Ovary (tissue), 9 donors: Measurements from ENCODE around the gene YOD1. TPM values are rescaled to one million over a fixed set of nuclear protein-coding genes. Genes with fewer than 3 reads are reported as not detected.

Experiments used
- DNase-seq, 5 donors: peaks; one replicate each; pipeline ENCODE4 v3.0.0-alpha.2; 2019 to 2020
- H3K27ac ChIP-seq, 2 donors: fragments of 200-600 bp; one replicate each; pipeline versions ENCODE4 v1.5.1 to v1.8.0; 2019 to 2022
- H3K27me3 ChIP-seq: fragments of 200-600 bp; one replicate; pipeline ENCODE4 v1.8.0; 2022
- H3K36me3 ChIP-seq: fragments of 200-600 bp; sonication (generic); one replicate; pipeline ENCODE4 v1.5.1; 2019
- H3K4me1 ChIP-seq: one replicate; pipeline ENCODE4 v1.8.1; 2013; ENCODE audit warnings: mild to moderate bottlenecking, moderate library complexity; ENCODE audit not compliant: insufficient read depth
- H3K4me3 ChIP-seq: fragments of 200-600 bp; sonication (generic); one replicate; pipeline ENCODE4 v1.5.1; 2017
- H3K9me3 ChIP-seq, 2 donors: fragments of 200-600 bp in 1 of 2; sonication (generic) in 1 of 2; one replicate each; pipeline versions ENCODE4 v1.5.1 to v1.8.1; 2013 to 2019; ENCODE audit warnings: mild to moderate bottlenecking in 1 of 2, moderate library complexity in 1 of 2
- EP300 ChIP-seq: sonication (generic); formaldehyde crosslinking; IDR thresholded peaks from one replicate; pipeline ENCODE4 v1.6.1; 2017; ENCODE audit warnings: antibody characterized with exemption
- POLR2A ChIP-seq: fragments of 450-650 bp; IDR thresholded peaks from one replicate; pipeline ENCODE4 v1.6.1; 2017; ENCODE audit warnings: antibody characterized with exemption, mild to moderate bottlenecking, moderate library complexity
- WGBS, 3 donors: extraction: QIAGEN DNeasy Blood & Tissue Kit in 1 of 3; methylation state at CpG; one replicate each; pipeline versions ENCODE4 v1.1.5 to v1.1.7; 2013 to 2017; 5-methylcytosine and 5-hydroxymethylcytosine counted together
- intact Hi-C, 4 donors: fragments of 100-400 bp; cut with DNase I; formaldehyde crosslinking; loops; one replicate each; pipeline versions ENCODE4 v1.11.0 to v1.15.1; 2022 to 2023
- polyA plus RNA-seq, 2 donors: library from polyadenylated mRNA; stranded (reverse); fragments of 200-250 nt in 1 of 2; fragments of 350-450 nt in 1 of 2; fragmentation: Illumina TruSeq in 1 of 2; extraction: RNeasy Lipid Tissue Mini Kit (QIAGEN cat#74804) in 1 of 2; gene quantifications; one replicate each; pipeline ENCODE4 v1.2.3, GENCODE V29; 2013 to 2014
- total RNA-seq, 7 donors: library from RNA; depleted of rRNA in 2 of 7; stranded (reverse); fragments of >200 nt in 2 of 7; fragmentation: NEBNext Ultra II Directional in 3 of 7; extraction: Animal tissue kit (Norgen Biotek cat#: 25700) in 3 of 7; gene quantifications; one replicate each; pipeline versions ENCODE4 v1.1.0 to v1.2.4, GENCODE V29; 2016 to 2023
- TF ChIP-seq, protein P1 (sequence below), 3 donors: fragments of 450-650 bp in 2 of 3; fragments of 200-600 bp in 1 of 3; IDR thresholded peaks; one replicate each; pipeline versions ENCODE4 v1.5.1 to v1.8.0; 2016 to 2022; ENCODE audit warnings: antibody characterized with exemption in 3 of 3, mild to moderate bottlenecking in 1 of 3
- donor health status: DM: no; HTN: no; CAD: no; lungs with moderate emphysema.
- donor health status: DM: no; HTN: no; CAD: no.
- donor health status: Bipolar disorder and iron deficiency.
- donor health status: DM: yes; HTN: yes; CAD: no.
- donor health status: DM: no; HTN: no; CAD: no.
- donor health status: DM: yes; HTN: yes; CAD: no.

The YOD1 gene
- total and polyA plus RNA-seq, 9 donors = 2.2 to 8.4 (median 6.0) TPM

DNA sequence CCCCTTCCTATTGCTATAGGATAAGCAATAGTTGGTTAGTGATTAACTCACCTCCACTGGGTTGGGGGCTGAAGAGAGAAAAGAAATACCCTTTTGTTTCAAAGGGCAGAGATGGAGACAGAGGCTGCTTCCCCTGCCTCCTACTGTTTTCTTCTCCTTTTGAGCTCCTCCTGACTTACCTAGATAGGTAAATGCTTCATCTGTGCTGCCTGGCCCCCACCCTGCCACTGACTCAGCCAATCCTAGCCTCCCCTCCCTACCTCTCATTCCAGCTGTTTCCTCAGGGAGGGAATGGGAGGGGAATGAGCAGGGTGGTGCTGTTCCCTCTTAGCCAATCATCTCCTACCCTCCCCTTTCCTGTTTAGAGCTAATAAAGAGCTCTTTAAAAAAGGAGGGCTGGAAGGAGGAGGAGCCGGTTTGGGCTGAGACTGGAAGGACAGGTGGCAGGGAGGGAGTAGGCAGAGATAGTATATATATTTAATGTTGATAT, 18.4 kb downstream of the YOD1 start, which contains the start of gene C1orf116:
TSS of gene C1orf116 (minus strand) at position 229 of the 490 bp plus-strand sequence. CDS start 5,158 bp downstream, outside the sequence.
- TF ChIP-seq EP300 (no peak), POLR2A (no peak)
- TF ChIP-seq, protein P1, sequence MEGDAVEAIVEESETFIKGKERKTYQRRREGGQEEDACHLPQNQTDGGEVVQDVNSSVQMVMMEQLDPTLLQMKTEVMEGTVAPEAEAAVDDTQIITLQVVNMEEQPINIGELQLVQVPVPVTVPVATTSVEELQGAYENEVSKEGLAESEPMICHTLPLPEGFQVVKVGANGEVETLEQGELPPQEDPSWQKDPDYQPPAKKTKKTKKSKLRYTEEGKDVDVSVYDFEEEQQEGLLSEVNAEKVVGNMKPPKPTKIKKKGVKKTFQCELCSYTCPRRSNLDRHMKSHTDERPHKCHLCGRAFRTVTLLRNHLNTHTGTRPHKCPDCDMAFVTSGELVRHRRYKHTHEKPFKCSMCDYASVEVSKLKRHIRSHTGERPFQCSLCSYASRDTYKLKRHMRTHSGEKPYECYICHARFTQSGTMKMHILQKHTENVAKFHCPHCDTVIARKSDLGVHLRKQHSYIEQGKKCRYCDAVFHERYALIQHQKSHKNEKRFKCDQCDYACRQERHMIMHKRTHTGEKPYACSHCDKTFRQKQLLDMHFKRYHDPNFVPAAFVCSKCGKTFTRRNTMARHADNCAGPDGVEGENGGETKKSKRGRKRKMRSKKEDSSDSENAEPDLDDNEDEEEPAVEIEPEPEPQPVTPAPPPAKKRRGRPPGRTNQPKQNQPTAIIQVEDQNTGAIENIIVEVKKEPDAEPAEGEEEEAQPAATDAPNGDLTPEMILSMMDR (IDR thresholded peaks at IDR 0.05) = no peak
- 11 to 13% (median 12%) methylated on average over 1 of the region's 1 CpG for WGBS, 3 donors
- no peaks in the 10 kb centered on the region for H3K27me3 ChIP-seq
- no peak within 1 kb of the TSS for H3K27ac ChIP-seq
- no peaks in the 10 kb centered on the region for H3K36me3 ChIP-seq
- no peaks in the 10 kb centered on the region for H3K9me3 ChIP-seq
- intact Hi-C loops = no loop called here
- no peak for DNase-seq
- H3K4me3 ChIP-seq = no peak within 1 kb of the TSS
- H3K4me1 ChIP-seq = no peaks in the 10 kb centered on the region

DNA sequence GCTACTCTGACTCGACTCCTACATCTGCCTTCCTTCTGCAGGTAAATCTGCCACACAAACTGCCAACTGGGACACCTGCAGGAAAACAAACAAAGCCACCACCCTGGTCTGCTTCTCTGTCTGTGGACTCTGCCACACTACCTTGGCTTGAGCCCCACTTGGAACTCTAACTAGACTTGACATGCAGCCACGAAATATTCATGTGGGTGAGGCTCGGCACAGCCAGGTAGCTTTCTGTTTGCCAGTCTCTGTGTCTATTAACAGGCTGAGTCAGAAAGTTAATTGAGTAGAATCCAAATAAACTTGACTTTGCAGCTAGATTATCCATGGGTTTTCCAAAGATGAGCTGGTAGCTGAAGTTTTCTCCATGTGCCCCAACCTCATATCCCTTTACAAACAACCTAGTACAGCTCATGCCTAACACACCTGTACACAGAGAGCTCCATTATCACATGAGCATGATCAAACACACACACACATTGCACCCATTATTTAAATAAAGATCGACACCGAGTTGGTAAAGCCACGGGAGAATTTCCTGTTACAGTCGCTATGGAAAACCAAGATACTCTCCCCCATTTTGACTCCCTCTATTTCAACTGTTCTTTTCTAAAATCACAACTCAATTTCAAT, 19.3 kb downstream of the YOD1 start:
- DNase-seq = no peak
- no peaks in the 10 kb centered on the region for H3K9me3 ChIP-seq
- no peak overlapping the region for H3K27ac ChIP-seq
- intact Hi-C loops = no loop called here
- WGBS, 3 donors = 80 to 90% (median 90%) methylated on average over 7 of the region's 7 CpGs
- no peaks in the 10 kb centered on the region for H3K36me3 ChIP-seq
- no peak overlapping the region for H3K4me3 ChIP-seq
- no peaks in the 10 kb centered on the region for H3K4me1 ChIP-seq
- TF ChIP-seq, protein P1 (IDR thresholded peaks at IDR 0.05) = no peak
- TF ChIP-seq POLR2A (no peak), EP300 (no peak)
- H3K27me3 ChIP-seq = no peaks in the 10 kb centered on the region

DNA sequence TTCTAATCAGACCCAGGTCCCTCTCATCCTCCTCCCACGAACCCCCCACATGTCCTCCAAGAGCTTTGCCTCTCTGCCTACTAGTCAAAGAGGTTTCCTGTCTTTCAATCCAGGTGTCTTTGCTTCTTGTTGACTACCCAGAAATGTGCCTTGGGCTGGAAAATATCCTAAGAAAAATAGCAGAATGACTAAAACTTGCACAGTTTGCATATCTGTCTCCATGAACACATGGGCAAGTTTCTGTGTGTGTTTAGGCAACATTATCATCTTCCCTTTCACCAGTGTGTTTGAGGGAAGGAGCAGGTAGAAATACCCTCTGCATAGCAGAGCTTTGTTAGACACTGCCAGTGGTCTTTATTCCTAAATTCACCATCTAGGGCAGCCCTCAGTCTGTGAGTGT, 20.0 kb downstream of the YOD1 start:
- Histone ChIP-seq H3K27me3 (no peaks in the 10 kb centered on the region), H3K9me3 (no peaks in the 10 kb centered on the region), H3K36me3 (no peaks in the 10 kb centered on the region), H3K27ac (no peak overlapping the region), H3K4me3 (no peak overlapping the region), H3K4me1 (peaks cover under 1% of the 10 kb centered on the region)
- 55 to 70% (median 66%) methylated on average over 1 of the region's 1 CpG for WGBS, 3 donors
- TF ChIP-seq POLR2A (no peak), EP300 (no peak)
- intact Hi-C loops = no loop called here
- no peak for DNase-seq

DNA sequence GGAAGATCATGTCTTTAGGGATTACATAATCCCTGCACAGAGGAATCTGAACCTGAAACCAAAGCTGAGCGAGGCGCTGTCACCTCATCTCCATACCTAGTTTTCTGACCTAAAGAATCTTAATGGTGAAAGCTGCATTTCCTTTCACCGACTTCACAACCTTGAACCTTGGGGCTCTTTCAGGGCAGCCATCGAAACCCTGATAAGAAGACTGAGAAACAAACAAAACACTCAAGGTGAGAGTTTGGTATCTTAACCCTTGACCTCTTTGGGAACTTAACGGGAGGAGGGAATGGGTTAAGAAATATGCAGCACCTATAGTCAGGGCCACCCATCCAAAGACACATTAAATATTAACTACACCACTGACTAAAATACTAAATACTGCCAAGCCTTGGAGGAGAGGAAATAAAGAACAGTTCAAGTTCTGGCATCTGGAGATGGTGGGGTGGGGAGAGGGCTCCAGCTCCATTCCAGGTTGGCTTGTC, 20.4 kb downstream of the YOD1 start:
- TF ChIP-seq EP300 (no peak), POLR2A (no peak)
- TF ChIP-seq, protein P1 (IDR thresholded peaks at IDR 0.05) = no peak
- Histone ChIP-seq H3K9me3 (no peaks in the 10 kb centered on the region), H3K27ac (no peak overlapping the region), H3K36me3 (no peaks in the 10 kb centered on the region), H3K27me3 (no peaks in the 10 kb centered on the region), H3K4me1 (peaks cover 2% of the 10 kb centered on the region), H3K4me3 (no peak overlapping the region)
- WGBS, 3 donors = 49 to 63% (median 59%) methylated on average over 5 of the region's 5 CpGs
- no peak for DNase-seq
- intact Hi-C loops = no loop called here
